Duodenal mucosa (tissue), 2 donors: ENCODE data around the gene PDGFD.

Experiments
- H3K27ac ChIP-seq: one replicate; pipeline ENCODE4 v1.7.0; 2013; ENCODE audit warnings: low read depth, low read length
- H3K27me3 ChIP-seq, 2 donors: one replicate each; pipeline ENCODE4 v1.7.0; 2013; ENCODE audit warnings: low read length in 2 of 2, control low read depth in 1 of 2; ENCODE audit not compliant: insufficient read depth in 2 of 2, control insufficient read depth in 1 of 2
- H3K36me3 ChIP-seq, 2 donors: one replicate each; pipeline ENCODE4 v1.7.0; 2013; ENCODE audit warnings: low read length in 2 of 2, control low read depth in 1 of 2; ENCODE audit not compliant: insufficient read depth in 2 of 2, control insufficient read depth in 1 of 2
- H3K4me1 ChIP-seq, 2 donors: one replicate each; pipeline ENCODE4 v1.7.0; 2013; ENCODE audit warnings: low read length in 2 of 2, control low read depth in 1 of 2; ENCODE audit not compliant: insufficient read depth in 2 of 2, control insufficient read depth in 1 of 2
- H3K4me3 ChIP-seq, 2 donors: one replicate each; pipeline ENCODE4 v1.7.0; 2013; ENCODE audit warnings: low read length in 2 of 2, low read depth in 1 of 2
- H3K9ac ChIP-seq, 2 donors: one replicate each; pipeline ENCODE4 v1.7.0; 2013; ENCODE audit warnings: low read length in 2 of 2, low read depth in 1 of 2
- H3K9me3 ChIP-seq, 2 donors: one replicate each; pipeline ENCODE4 v1.7.0; 2013; ENCODE audit warnings: low read length in 2 of 2, control low read depth in 1 of 2; ENCODE audit not compliant: control insufficient read depth in 1 of 2

Gene PDGFD

GRCh38 chr11:104043678-104044239, 120.2 kb downstream of the PDGFD start:
- H3K4me3 ChIP-seq = no peak overlapping the region
- H3K4me1 ChIP-seq = no peaks in the 10 kb centered on the region
- no peaks in the 10 kb centered on the region for H3K27me3 ChIP-seq
- no peaks in the 10 kb centered on the region for H3K9me3 ChIP-seq
- no peak overlapping the region for H3K9ac ChIP-seq
- no peak overlapping the region for H3K27ac ChIP-seq
- H3K36me3 ChIP-seq = no peaks in the 10 kb centered on the region

GRCh38 chr11:104043142-104043541, 120.8 kb downstream of the PDGFD start:
- Histone ChIP-seq H3K27me3 (no peaks in the 10 kb centered on the region), H3K9me3 (no peaks in the 10 kb centered on the region), H3K4me1 (no peaks in the 10 kb centered on the region), H3K4me3 (no peak overlapping the region), H3K36me3 (no peaks in the 10 kb centered on the region), H3K27ac (no peak overlapping the region), H3K9ac (no peak overlapping the region)

GRCh38 chr11:104041792-104042191, 122.2 kb downstream of the PDGFD start:
- Histone ChIP-seq H3K4me1 (no peaks in the 10 kb centered on the region), H3K27me3 (no peaks in the 10 kb centered on the region), H3K27ac (no peak overlapping the region), H3K9ac (no peak overlapping the region), H3K4me3 (no peak overlapping the region), H3K9me3 (no peaks in the 10 kb centered on the region), H3K36me3 (no peaks in the 10 kb centered on the region)

GRCh38 chr11:104036995-104037394, 127.0 kb downstream of the PDGFD start:
- Histone ChIP-seq H3K4me3 (no peak overlapping the region), H3K27me3 (no peaks in the 10 kb centered on the region), H3K9me3 (peaks cover 0 to 4% of the 10 kb centered on the region in 2 donors), H3K36me3 (no peaks in the 10 kb centered on the region), H3K9ac (no peak overlapping the region), H3K27ac (no peak overlapping the region), H3K4me1 (no peaks in the 10 kb centered on the region)

GRCh38 chr11:104036588-104036987, 127.4 kb downstream of the PDGFD start, which contains the start of gene DDI1:
Gene DDI1, plus strand, starts transcription at chr11:104036640. Its CDS starts 183 bp downstream, at chr11:104036823.
- no peak within 1 kb of the TSS for H3K4me3 ChIP-seq
- no peaks in the 10 kb centered on the region for H3K4me1 ChIP-seq
- H3K9me3 ChIP-seq = peaks cover 0 to 4% of the 10 kb centered on the region in 2 donors
- no peak within 1 kb of the TSS for H3K9ac ChIP-seq
- no peak within 1 kb of the TSS for H3K27ac ChIP-seq
- no peaks in the 10 kb centered on the region for H3K36me3 ChIP-seq
- no peaks in the 10 kb centered on the region for H3K27me3 ChIP-seq

- H3K27me3 ChIP-seq = no peaks in the 10 kb centered on the region
- H3K9me3 ChIP-seq = peaks cover 0 to 4% of the 10 kb centered on the region in 2 donors
- no peak overlapping the region for H3K27ac ChIP-seq
- H3K9ac ChIP-seq = no peak overlapping the region
- no peaks in the 10 kb centered on the region for H3K4me1 ChIP-seq
- no peak overlapping the region for H3K4me3 ChIP-seq
- H3K36me3 ChIP-seq = no peaks in the 10 kb centered on the region
Observed at GRCh38 chr11:104033561-104033960, 130.4 kb downstream of the PDGFD start.

GRCh38 chr11:104033134-104033533, 130.8 kb downstream of the PDGFD start:
- Histone ChIP-seq H3K9me3 (peaks cover 0 to 4% of the 10 kb centered on the region in 2 donors), H3K27ac (no peak overlapping the region)

GRCh38 chr11:104028476-104029263, 135.3 kb downstream of the PDGFD start:
- no peaks in the 10 kb centered on the region for H3K9me3 ChIP-seq
- no peaks in the 10 kb centered on the region for H3K4me1 ChIP-seq
- no peak overlapping the region for H3K27ac ChIP-seq
- no peak overlapping the region for H3K9ac ChIP-seq
- H3K4me3 ChIP-seq = no peak overlapping the region
- no peaks in the 10 kb centered on the region for H3K27me3 ChIP-seq
- H3K36me3 ChIP-seq = no peaks in the 10 kb centered on the region

More at GRCh38 chr11:104033134-104033533, 130.8 kb downstream of the PDGFD start:
- Histone ChIP-seq H3K36me3 (no peaks in the 10 kb centered on the region), H3K4me1 (no peaks in the 10 kb centered on the region), H3K27me3 (no peaks in the 10 kb centered on the region), H3K9ac (no peak overlapping the region), H3K4me3 (no peak overlapping the region)

- Histone ChIP-seq H3K27me3 (no peaks in the 10 kb centered on the region), H3K9ac (no peak overlapping the region), H3K4me1 (no peaks in the 10 kb centered on the region), H3K4me3 (no peak overlapping the region), H3K9me3 (no peaks in the 10 kb centered on the region), H3K36me3 (no peaks in the 10 kb centered on the region), H3K27ac (no peak overlapping the region)
Observed at GRCh38 chr11:104024572-104024971, 139.4 kb downstream of the PDGFD start.

GRCh38 chr11:104015649-104016415, 148.1 kb downstream of the PDGFD start:
- Histone ChIP-seq H3K27me3 (no peaks in the 10 kb centered on the region), H3K36me3 (no peaks in the 10 kb centered on the region), H3K9ac (no peak overlapping the region)

More at GRCh38 chr11:104015649-104016415, 148.1 kb downstream of the PDGFD start:
- no peak overlapping the region for H3K27ac ChIP-seq
- no peaks in the 10 kb centered on the region for H3K4me1 ChIP-seq
- no peak overlapping the region for H3K4me3 ChIP-seq
- H3K9me3 ChIP-seq = no peaks in the 10 kb centered on the region
